ENCODE results near the gene FYN.

DNA sequence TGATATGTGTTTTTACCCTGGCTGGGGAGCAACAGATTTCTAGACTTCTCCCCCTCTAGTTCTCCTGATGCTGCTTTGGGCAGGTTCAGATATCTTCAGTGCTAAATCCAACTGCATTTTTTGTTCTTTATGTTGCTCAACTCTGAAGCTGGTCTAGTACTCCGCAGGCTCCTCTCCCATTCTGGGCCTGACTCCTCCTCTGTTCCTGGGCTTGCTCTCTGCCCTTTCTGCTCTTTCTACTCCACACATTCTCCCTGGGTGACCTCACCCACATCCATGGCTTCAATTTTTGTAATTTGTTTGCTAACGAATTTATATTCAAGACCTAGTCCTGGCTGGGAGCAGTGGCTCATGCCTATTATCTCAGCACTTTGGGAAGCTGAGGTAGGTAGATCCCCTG is 6.4 kb downstream of the FYN start:
- TF ChIP-seq, protein P1, sequence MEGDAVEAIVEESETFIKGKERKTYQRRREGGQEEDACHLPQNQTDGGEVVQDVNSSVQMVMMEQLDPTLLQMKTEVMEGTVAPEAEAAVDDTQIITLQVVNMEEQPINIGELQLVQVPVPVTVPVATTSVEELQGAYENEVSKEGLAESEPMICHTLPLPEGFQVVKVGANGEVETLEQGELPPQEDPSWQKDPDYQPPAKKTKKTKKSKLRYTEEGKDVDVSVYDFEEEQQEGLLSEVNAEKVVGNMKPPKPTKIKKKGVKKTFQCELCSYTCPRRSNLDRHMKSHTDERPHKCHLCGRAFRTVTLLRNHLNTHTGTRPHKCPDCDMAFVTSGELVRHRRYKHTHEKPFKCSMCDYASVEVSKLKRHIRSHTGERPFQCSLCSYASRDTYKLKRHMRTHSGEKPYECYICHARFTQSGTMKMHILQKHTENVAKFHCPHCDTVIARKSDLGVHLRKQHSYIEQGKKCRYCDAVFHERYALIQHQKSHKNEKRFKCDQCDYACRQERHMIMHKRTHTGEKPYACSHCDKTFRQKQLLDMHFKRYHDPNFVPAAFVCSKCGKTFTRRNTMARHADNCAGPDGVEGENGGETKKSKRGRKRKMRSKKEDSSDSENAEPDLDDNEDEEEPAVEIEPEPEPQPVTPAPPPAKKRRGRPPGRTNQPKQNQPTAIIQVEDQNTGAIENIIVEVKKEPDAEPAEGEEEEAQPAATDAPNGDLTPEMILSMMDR (IDR thresholded peaks at IDR 0.05; ENCODE audit: borderline replicate concordance, extremely low read depth, low read length, poor library complexity, severe bottlenecking): no peak
- TF ChIP-seq EZH2 (IDR thresholded peaks at IDR 0.05; ENCODE audit: borderline replicate concordance, low read depth, low read length, severe bottlenecking): no peak
